Loucy (cell line): ENCODE measurements around the gene ERF.

Experiments
- H2AFZ ChIP-seq: fragments of 200-600 bp; sonication (generic); 2 replicates; pipeline ENCODE4 v1.6.0; 2016; ENCODE audit warnings: antibody characterized with exemption, mild to moderate bottlenecking, low read length, moderate library complexity
- H3F3A ChIP-seq: fragments of 200-600 bp; 2 replicates; pipeline ENCODE4 v1.6.0; 2016; ENCODE audit warnings: antibody characterized with exemption, low read depth, mild to moderate bottlenecking
- H3K27me3 ChIP-seq: fragments of 200-600 bp; sonication (generic); 2 replicates; pipeline ENCODE4 v1.6.1; 2014; ENCODE audit warnings: low read length, mild to moderate bottlenecking; ENCODE audit not compliant: insufficient read depth, poor library complexity, severe bottlenecking
- H3K36me3 ChIP-seq: fragments of 200-600 bp; sonication (generic); 2 replicates; pipeline ENCODE4 v1.6.1; 2016; ENCODE audit warnings: low read length; ENCODE audit not compliant: insufficient read depth
- H3K4me1 ChIP-seq: fragments of 200-600 bp; sonication (generic); 2 replicates; pipeline ENCODE4 v1.5.1; 2014; ENCODE audit warnings: low read length, mild to moderate bottlenecking; ENCODE audit not compliant: insufficient read depth, poor library complexity, severe bottlenecking
- H3K4me2 ChIP-seq: fragments of 200-600 bp; sonication (generic); 2 replicates; pipeline ENCODE4 v1.6.0; 2014; ENCODE audit warnings: antibody characterized with exemption, low read length, low read depth, mild to moderate bottlenecking; ENCODE audit not compliant: poor library complexity, severe bottlenecking
- H3K4me3 ChIP-seq: fragments of 200-600 bp; sonication (generic); 2 replicates; pipeline ENCODE4 v1.5.1; 2014; ENCODE audit warnings: low read length, mild to moderate bottlenecking, mixed read lengths; ENCODE audit not compliant: poor library complexity, severe bottlenecking
- H3K79me2 ChIP-seq: fragments of 200-600 bp; sonication (generic); 2 replicates; pipeline ENCODE4 v1.6.1; 2014; ENCODE audit warnings: low read length; ENCODE audit not compliant: insufficient read depth
- H3K9ac ChIP-seq: fragments of 200-600 bp; sonication (generic); 2 replicates; pipeline ENCODE4 v1.6.0; 2014; ENCODE audit warnings: mild to moderate bottlenecking, low read depth, low read length, moderate library complexity; ENCODE audit not compliant: poor library complexity, severe bottlenecking
- H3K9me2 ChIP-seq: fragments of 200-600 bp; sonication (generic); replicated peaks from 2 replicates; pipeline ENCODE4 v1.6.1; 2016; ENCODE audit warnings: low read depth, low read length, mixed read lengths
- H3K9me3 ChIP-seq: fragments of 200-600 bp; sonication (generic); 2 replicates; pipeline ENCODE4 v1.6.1; 2014; ENCODE audit warnings: mild to moderate bottlenecking, antibody characterized with exemption, low read length, low read depth; ENCODE audit not compliant: insufficient read depth
- H4K20me1 ChIP-seq: fragments of 200-600 bp; sonication (generic); 2 replicates; pipeline ENCODE4 v1.6.0; 2014; ENCODE audit warnings: antibody characterized with exemption, low read length, mild to moderate bottlenecking; ENCODE audit not compliant: insufficient read depth, poor library complexity, severe bottlenecking
- CTCF ChIP-seq: fragments of 200-600 bp; sonication (generic); conservative IDR thresholded peaks from 2 replicates; pipeline ENCODE4 v1.5.1; 2014; ENCODE audit warnings: mild to moderate bottlenecking, antibody characterized with exemption, low read length
- EZH2phosphoT487 ChIP-seq: fragments of 200-600 bp; IDR thresholded peaks from 2 replicates; pipeline ENCODE4 v1.6.1; 2018; ENCODE audit warnings: antibody characterized with exemption, mild to moderate bottlenecking, moderate library complexity, borderline replicate concordance

ERF gene

GRCh38 chr19:42277821-42278451 is 23.0 kb upstream of the ERF start:
- peaks cover 32% of the 10 kb centered on the region for H3K4me1 ChIP-seq
- peaks cover 5% of the 10 kb centered on the region; the same call in 1 of the 2 replicates for H3F3A ChIP-seq
- no peaks in the 10 kb centered on the region for H3K27me3 ChIP-seq
- TF ChIP-seq CTCF (no peak), EZH2phosphoT487 (no peak)
- no peaks in the 10 kb centered on the region for H3K9me3 ChIP-seq
- H3K4me2 ChIP-seq, result no peak overlapping the region
- no peaks in the 10 kb centered on the region for H3K9me2 ChIP-seq
- 0 out of 2 replicates have a peak, but pooled peaks cover 3% of the 10 kb centered on the region for H3K36me3 ChIP-seq
- peak overlapping the region; percentile 76 for H3K9ac ChIP-seq
- H3K4me3 ChIP-seq, result no peak overlapping the region
- peaks cover 14% of the 10 kb centered on the region; the same call in 1 of the 2 replicates for H3K79me2 ChIP-seq
- no peaks in the 10 kb centered on the region for H4K20me1 ChIP-seq
- no peak overlapping the region for H2AFZ ChIP-seq

- H3K79me2 ChIP-seq, result peaks cover 23% of the 10 kb centered on the region; the same call in 1 of the 2 replicates
- no peak overlapping the region for H3K9ac ChIP-seq
- H3K36me3 ChIP-seq, result 0 out of 2 replicates have a peak, but pooled peaks cover 3% of the 10 kb centered on the region
- no peaks in the 10 kb centered on the region for H3F3A ChIP-seq
- no peak overlapping the region for H3K4me2 ChIP-seq
- no peak overlapping the region for H2AFZ ChIP-seq
- no peaks in the 10 kb centered on the region for H4K20me1 ChIP-seq
- peaks cover 22% of the 10 kb centered on the region for H3K4me1 ChIP-seq
- H3K9me2 ChIP-seq, result no peaks in the 10 kb centered on the region
- TF ChIP-seq CTCF, result no peak
- no peaks in the 10 kb centered on the region for H3K27me3 ChIP-seq
- H3K4me3 ChIP-seq, result no peak overlapping the region
- H3K9me3 ChIP-seq, result no peaks in the 10 kb centered on the region
Measured at GRCh38 chr19:42276821-42277220, 21.9 kb upstream of the ERF start.

DNA sequence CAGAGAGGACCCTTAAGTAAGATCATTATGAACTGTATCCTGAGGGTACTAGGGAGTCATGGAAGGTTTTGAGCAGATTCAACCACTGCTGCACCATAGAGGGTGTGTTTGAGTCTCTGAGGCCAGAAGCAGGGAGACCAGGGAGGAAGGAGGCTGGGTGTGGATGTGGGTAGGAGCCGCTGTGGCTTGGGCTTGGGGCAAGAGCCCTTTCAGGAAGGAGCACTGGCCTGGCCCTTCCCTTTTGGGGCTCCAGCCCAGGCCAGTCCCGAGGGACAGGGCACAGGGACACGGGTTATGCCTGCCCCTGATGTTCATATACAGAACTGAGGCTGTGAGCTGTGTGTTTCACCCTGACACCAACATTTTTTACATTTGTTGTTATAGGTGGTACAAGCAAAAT is 21.4 kb upstream of the ERF start:
- Histone ChIP-seq H3K4me3 (no peak overlapping the region), H4K20me1 (no peaks in the 10 kb centered on the region), H3K79me2 (peaks cover 26% of the 10 kb centered on the region; the same call in 1 of the 2 replicates), H3K4me1 (peaks cover 22% of the 10 kb centered on the region), H3F3A (no peaks in the 10 kb centered on the region), H3K36me3 (0 out of 2 replicates have a peak, but pooled peaks cover 3% of the 10 kb centered on the region), H3K4me2 (peak overlapping the region; percentile 30), H3K9me3 (no peaks in the 10 kb centered on the region), H3K27me3 (no peaks in the 10 kb centered on the region), H2AFZ (no peak overlapping the region), H3K9ac (no peak overlapping the region), H3K9me2 (no peaks in the 10 kb centered on the region)
- no peak for TF ChIP-seq CTCF
- TF ChIP-seq EZH2phosphoT487, result no peak
